GM12872 (cell line): ENCODE measurements around the gene TOM1L1.

Experiments used
- CTCF ChIP-seq: IDR thresholded peaks from 3 replicates; pipeline ENCODE4 v1.5.1; 2011; ENCODE audit warnings: low read depth, mild to moderate bottlenecking, low read length, moderate library complexity; ENCODE audit not compliant: insufficient read depth

TOM1L1 gene

GRCh38 chr17:54864636-54865356, 35.9 kb upstream of the TOM1L1 start:
- TF ChIP-seq CTCF, result no peak

- TF ChIP-seq CTCF, result no peak
These were observed 33.0 kb upstream of the TOM1L1 start for GRCh38 chr17:54867634-54868033.

- no peak for TF ChIP-seq CTCF
These were observed 29.9 kb upstream of the TOM1L1 start for GRCh38 chr17:54870671-54871175.

GRCh38 chr17:54876656-54877195, 23.9 kb upstream of the TOM1L1 start:
- TF ChIP-seq CTCF, result no peak

- TF ChIP-seq CTCF, result no peak
These were observed 19.2 kb upstream of the TOM1L1 start for GRCh38 chr17:54881255-54881972.

GRCh38 chr17:54882371-54882770, 18.3 kb upstream of the TOM1L1 start:
- no peak for TF ChIP-seq CTCF

GRCh38 chr17:54882950-54883349, 17.7 kb upstream of the TOM1L1 start:
- TF ChIP-seq CTCF, result no peak
